ENCODE results near the gene TMEM132D. TPM values are rescaled to one million over a fixed set of nuclear protein-coding genes. Genes with fewer than 3 reads are reported as not detected.

Gene TMEM132D
- total RNA-seq, 1 experiment from 2014 or later, result 1.4 TPM

DNA sequence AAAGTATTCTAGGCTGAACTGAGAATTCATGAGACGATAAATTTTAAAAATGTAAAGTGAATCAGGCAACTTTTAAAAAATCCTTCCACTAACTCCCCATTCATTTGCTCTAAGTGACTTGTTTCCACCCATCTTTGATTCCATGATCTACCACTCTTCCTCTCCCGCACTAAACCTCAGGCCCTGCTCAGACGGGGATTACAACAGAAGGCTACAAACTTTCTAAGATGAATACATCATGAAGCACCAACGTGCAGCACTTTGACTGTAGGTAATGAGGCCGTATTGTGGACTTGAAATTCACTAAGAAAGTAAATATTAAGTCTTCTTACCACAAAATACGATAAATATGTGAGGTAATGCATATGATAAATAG is 30.0 kb downstream of the TMEM132D start:
- TF ChIP-seq EMX1 (CRISPR knock-in tag; IDR thresholded peaks at IDR 0.05) (no peak), ESRRA (CRISPR knock-in tag; IDR thresholded peaks at IDR 0.05; ENCODE audit: borderline replicate concordance) (no peak), TEAD4 (CRISPR knock-in tag; IDR thresholded peaks at IDR 0.05) (no peak), CTCF (IDR thresholded peaks at IDR 0.05) (no peak), ZNF423 (CRISPR knock-in tag; IDR thresholded peaks at IDR 0.05) (no peak), ZNF263 (CRISPR knock-in tag; IDR thresholded peaks at IDR 0.05; ENCODE audit: low read depth) (no peak), IRF2 (CRISPR knock-in tag; IDR thresholded peaks at IDR 0.05; ENCODE audit: borderline replicate concordance, low read depth) (no peak), TEAD1 (CRISPR knock-in tag; IDR thresholded peaks at IDR 0.05) (no peak), ZNF138 (CRISPR knock-in tag; conservative IDR thresholded peaks at IDR 0.05) (no peak), TP53 (CRISPR knock-in tag; IDR thresholded peaks at IDR 0.05) (no peak), SP1 (CRISPR knock-in tag; conservative IDR thresholded peaks at IDR 0.05) (no peak), CREM (CRISPR knock-in tag; IDR thresholded peaks at IDR 0.05) (no peak), ATF1 (CRISPR knock-in tag; IDR thresholded peaks at IDR 0.05) (no peak), ZNF121 (CRISPR knock-in tag; IDR thresholded peaks at IDR 0.05) (no peak), JAZF1 (CRISPR knock-in tag; IDR thresholded peaks at IDR 0.05) (no peak)
- TF ChIP-seq, protein P1, sequence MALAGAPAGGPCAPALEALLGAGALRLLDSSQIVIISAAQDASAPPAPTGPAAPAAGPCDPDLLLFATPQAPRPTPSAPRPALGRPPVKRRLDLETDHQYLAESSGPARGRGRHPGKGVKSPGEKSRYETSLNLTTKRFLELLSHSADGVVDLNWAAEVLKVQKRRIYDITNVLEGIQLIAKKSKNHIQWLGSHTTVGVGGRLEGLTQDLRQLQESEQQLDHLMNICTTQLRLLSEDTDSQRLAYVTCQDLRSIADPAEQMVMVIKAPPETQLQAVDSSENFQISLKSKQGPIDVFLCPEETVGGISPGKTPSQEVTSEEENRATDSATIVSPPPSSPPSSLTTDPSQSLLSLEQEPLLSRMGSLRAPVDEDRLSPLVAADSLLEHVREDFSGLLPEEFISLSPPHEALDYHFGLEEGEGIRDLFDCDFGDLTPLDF (CRISPR knock-in tag; IDR thresholded peaks at IDR 0.05), result no peak
- TF ChIP-seq, protein P2, sequence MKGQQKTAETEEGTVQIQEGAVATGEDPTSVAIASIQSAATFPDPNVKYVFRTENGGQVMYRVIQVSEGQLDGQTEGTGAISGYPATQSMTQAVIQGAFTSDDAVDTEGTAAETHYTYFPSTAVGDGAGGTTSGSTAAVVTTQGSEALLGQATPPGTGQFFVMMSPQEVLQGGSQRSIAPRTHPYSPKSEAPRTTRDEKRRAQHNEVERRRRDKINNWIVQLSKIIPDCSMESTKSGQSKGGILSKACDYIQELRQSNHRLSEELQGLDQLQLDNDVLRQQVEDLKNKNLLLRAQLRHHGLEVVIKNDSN (CRISPR knock-in tag; IDR thresholded peaks at IDR 0.05), result no peak
- TF ChIP-seq, protein P3, sequence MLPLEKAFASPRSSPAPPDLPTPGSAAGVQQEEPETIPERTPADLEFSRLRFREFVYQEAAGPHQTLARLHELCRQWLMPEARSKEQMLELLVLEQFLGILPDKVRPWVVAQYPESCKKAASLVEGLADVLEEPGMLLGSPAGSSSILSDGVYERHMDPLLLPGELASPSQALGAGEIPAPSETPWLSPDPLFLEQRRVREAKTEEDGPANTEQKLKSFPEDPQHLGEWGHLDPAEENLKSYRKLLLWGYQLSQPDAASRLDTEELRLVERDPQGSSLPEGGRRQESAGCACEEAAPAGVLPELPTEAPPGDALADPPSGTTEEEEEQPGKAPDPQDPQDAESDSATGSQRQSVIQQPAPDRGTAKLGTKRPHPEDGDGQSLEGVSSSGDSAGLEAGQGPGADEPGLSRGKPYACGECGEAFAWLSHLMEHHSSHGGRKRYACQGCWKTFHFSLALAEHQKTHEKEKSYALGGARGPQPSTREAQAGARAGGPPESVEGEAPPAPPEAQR (CRISPR knock-in tag; IDR thresholded peaks at IDR 0.05), result no peak
- TF ChIP-seq, protein P4, sequence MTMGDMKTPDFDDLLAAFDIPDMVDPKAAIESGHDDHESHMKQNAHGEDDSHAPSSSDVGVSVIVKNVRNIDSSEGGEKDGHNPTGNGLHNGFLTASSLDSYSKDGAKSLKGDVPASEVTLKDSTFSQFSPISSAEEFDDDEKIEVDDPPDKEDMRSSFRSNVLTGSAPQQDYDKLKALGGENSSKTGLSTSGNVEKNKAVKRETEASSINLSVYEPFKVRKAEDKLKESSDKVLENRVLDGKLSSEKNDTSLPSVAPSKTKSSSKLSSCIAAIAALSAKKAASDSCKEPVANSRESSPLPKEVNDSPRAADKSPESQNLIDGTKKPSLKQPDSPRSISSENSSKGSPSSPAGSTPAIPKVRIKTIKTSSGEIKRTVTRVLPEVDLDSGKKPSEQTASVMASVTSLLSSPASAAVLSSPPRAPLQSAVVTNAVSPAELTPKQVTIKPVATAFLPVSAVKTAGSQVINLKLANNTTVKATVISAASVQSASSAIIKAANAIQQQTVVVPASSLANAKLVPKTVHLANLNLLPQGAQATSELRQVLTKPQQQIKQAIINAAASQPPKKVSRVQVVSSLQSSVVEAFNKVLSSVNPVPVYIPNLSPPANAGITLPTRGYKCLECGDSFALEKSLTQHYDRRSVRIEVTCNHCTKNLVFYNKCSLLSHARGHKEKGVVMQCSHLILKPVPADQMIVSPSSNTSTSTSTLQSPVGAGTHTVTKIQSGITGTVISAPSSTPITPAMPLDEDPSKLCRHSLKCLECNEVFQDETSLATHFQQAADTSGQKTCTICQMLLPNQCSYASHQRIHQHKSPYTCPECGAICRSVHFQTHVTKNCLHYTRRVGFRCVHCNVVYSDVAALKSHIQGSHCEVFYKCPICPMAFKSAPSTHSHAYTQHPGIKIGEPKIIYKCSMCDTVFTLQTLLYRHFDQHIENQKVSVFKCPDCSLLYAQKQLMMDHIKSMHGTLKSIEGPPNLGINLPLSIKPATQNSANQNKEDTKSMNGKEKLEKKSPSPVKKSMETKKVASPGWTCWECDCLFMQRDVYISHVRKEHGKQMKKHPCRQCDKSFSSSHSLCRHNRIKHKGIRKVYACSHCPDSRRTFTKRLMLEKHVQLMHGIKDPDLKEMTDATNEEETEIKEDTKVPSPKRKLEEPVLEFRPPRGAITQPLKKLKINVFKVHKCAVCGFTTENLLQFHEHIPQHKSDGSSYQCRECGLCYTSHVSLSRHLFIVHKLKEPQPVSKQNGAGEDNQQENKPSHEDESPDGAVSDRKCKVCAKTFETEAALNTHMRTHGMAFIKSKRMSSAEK (CRISPR knock-in tag; IDR thresholded peaks at IDR 0.05; ENCODE audit: borderline replicate concordance), result no peak
- TF ChIP-seq, protein P5, sequence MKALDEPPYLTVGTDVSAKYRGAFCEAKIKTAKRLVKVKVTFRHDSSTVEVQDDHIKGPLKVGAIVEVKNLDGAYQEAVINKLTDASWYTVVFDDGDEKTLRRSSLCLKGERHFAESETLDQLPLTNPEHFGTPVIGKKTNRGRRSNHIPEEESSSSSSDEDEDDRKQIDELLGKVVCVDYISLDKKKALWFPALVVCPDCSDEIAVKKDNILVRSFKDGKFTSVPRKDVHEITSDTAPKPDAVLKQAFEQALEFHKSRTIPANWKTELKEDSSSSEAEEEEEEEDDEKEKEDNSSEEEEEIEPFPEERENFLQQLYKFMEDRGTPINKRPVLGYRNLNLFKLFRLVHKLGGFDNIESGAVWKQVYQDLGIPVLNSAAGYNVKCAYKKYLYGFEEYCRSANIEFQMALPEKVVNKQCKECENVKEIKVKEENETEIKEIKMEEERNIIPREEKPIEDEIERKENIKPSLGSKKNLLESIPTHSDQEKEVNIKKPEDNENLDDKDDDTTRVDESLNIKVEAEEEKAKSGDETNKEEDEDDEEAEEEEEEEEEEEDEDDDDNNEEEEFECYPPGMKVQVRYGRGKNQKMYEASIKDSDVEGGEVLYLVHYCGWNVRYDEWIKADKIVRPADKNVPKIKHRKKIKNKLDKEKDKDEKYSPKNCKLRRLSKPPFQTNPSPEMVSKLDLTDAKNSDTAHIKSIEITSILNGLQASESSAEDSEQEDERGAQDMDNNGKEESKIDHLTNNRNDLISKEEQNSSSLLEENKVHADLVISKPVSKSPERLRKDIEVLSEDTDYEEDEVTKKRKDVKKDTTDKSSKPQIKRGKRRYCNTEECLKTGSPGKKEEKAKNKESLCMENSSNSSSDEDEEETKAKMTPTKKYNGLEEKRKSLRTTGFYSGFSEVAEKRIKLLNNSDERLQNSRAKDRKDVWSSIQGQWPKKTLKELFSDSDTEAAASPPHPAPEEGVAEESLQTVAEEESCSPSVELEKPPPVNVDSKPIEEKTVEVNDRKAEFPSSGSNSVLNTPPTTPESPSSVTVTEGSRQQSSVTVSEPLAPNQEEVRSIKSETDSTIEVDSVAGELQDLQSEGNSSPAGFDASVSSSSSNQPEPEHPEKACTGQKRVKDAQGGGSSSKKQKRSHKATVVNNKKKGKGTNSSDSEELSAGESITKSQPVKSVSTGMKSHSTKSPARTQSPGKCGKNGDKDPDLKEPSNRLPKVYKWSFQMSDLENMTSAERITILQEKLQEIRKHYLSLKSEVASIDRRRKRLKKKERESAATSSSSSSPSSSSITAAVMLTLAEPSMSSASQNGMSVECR (CRISPR knock-in tag; IDR thresholded peaks at IDR 0.05; ENCODE audit: borderline replicate concordance), result no peak
- POLR2A ChIA-PET, result no interaction called here
- no peak overlapping the region for H3K4me3 Mint-ChIP-seq

More for the DNA sequence above, 30.0 kb downstream of the TMEM132D start:
- 0 out of 2 replicates have a peak, but pooled peaks cover 3% of the 10 kb centered on the region for H3K4me1 Mint-ChIP-seq
- no peak for DNase-seq (ENCODE audit: low spot score)
- CTCF ChIA-PET, result interaction anchor here (0.7 kb wide), 2 partner anchors 1073 to 1947 kb away, joined by 3 to 6 read pairs; no protein-coding TSS in a partner anchor
- peaks cover 78% of the 10 kb centered on the region for H3K36me3 Mint-ChIP-seq
- peaks cover 14% of the 10 kb centered on the region for H3K27me3 Mint-ChIP-seq (ENCODE audit: low read depth)
- H3K9me3 Mint-ChIP-seq, result peaks cover 82% of the 10 kb centered on the region
- no peak for ATAC-seq
- H3K27ac Mint-ChIP-seq, result no peak overlapping the region

Data from WTC11 (cell line).